ENCODE data around the gene TRIM26. TPM values are rescaled to one million over a fixed set of nuclear protein-coding genes. Genes with fewer than 3 reads are reported as not detected.

The TRIM26 gene
- total and polyA plus RNA-seq, 2 of the 13 experiments (the other 11 are each of a cell fraction or from before 2014, with no cell fraction given), result 27.1 to 38.7 TPM

- DNase-seq (ENCODE audit: low spot score) (peak; percentile 55), ATAC-seq (no peak), FAIRE-seq (no peak)
- POLR2A ChIA-PET, result interaction anchor here (0.8 to 4.7 kb wide), 5 partner anchors 19 to 69 kb away, joined by 3 to 23 read pairs (median 3); partner anchors contain the start of genes PPP1R11 and TRIM15
- peaks cover 82% of the 10 kb centered on the region for H3K4me1 ChIP-seq (ENCODE audit: insufficient read depth, low read length)
- no peaks in the 10 kb centered on the region for H3K79me2 ChIP-seq (ENCODE audit: insufficient read depth, low read length)
- in situ Hi-C loops (cut with HindIII; ENCODE audit: extremely low pct_ligation_motif_present, low pct_unique_long_range_greater_than_20kb) (no loop called here), intact Hi-C loops (cut with micrococcal nuclease; ENCODE audit: unreplicated experiment) (loop anchor here (2.0 kb wide), 1 partner anchor 69 kb away; the partner anchor contains the start of gene PPP1R11)
- CTCF ChIA-PET (ENCODE audit: low intra/inter-chr PET ratio, low total read pairs), result interaction anchor here (1.5 kb wide), 1 partner anchor 32 kb away, joined by 4 read pairs; no protein-coding TSS in a partner anchor
- no TSS peak for BruUV-seq (replicated peaks)
- H2AFZ ChIP-seq (ENCODE audit: low read length), result no peak within 1 kb of the TSS
- H4K20me1 ChIP-seq (ENCODE audit: insufficient read depth, low read length), result no peaks in the 10 kb centered on the region
- peak within 1 kb of the TSS; percentile 72 for H3K27ac ChIP-seq (ENCODE audit: extremely low read length, insufficient read depth, low read length)
- H3K9ac ChIP-seq (ENCODE audit: insufficient read depth, low read depth, low read length), result no peak within 1 kb of the TSS
- no peaks in the 10 kb centered on the region for H3K9me3 ChIP-seq (ENCODE audit: low read length)
- H3K4me3 ChIP-seq (replicated peaks in 1 of 3; ENCODE audit: insufficient read depth in 1 of 3, low read depth in 2 of 3, low read length in 3 of 3), result peak within 1 kb of the TSS in 1 of 3 experiments; percentile 7; a peak in 2 of 6 replicates
- 22% methylated on average over 4 of the region's 4 CpGs for WGBS (ENCODE audit: low lambda C conversion rate)
- H3K27me3 ChIP-seq (ENCODE audit: control insufficient read depth in 1 of 2, insufficient read depth in 2 of 2, low read length in 2 of 2), result no peaks in the 10 kb centered on the region
- peak within 1 kb of the TSS; percentile 38 for H3K4me2 ChIP-seq (ENCODE audit: low read depth, low read length)
- H3K36me3 ChIP-seq (replicated peaks in 1 of 2; ENCODE audit: control insufficient read depth in 1 of 2, insufficient read depth in 2 of 2, low read length in 2 of 2), result no peaks in the 10 kb centered on the region
- TF ChIP-seq ZNF263 (CRISPR knock-in tag; IDR thresholded peaks at IDR 0.05), result no peak
- TF ChIP-seq ZSCAN31 (CRISPR knock-in tag; IDR thresholded peaks at IDR 0.05; ENCODE audit: low read depth), result no peak
- TF ChIP-seq THRA (CRISPR knock-in tag; IDR thresholded peaks at IDR 0.05; ENCODE audit: borderline replicate concordance), result peak; percentile 59; the same call in 1 of the 2 replicates
- TF ChIP-seq EP300 (IDR thresholded peaks at IDR 0.05; ENCODE audit: low read depth in 2 of 2, low read length in 2 of 2), result peak in 1 of 2 experiments; percentile 63; a peak in 1 of 4 replicates
- TF ChIP-seq EP300 (CRISPR knock-in tag; IDR thresholded peaks at IDR 0.05; ENCODE audit: borderline replicate concordance), result peak; percentile 25; the same call in 1 of the 2 replicates
- no peak for TF ChIP-seq FOXM1 (CRISPR knock-in tag; IDR thresholded peaks at IDR 0.05)
- 0 out of 2 replicates have a peak, but pooled peaks have one; percentile 30 for TF ChIP-seq MED1 (CRISPR knock-in tag; IDR thresholded peaks at IDR 0.05)
- 0 out of 2 replicates have a peak, but pooled peaks have one; percentile 21 for TF ChIP-seq UBTF (CRISPR knock-in tag; IDR thresholded peaks at IDR 0.05)
- TF ChIP-seq ZNF563 (CRISPR knock-in tag; IDR thresholded peaks at IDR 0.05), result no peak
- no peak for TF ChIP-seq TCF12 (IDR thresholded peaks at IDR 0.05)
- TF ChIP-seq TCF12 (CRISPR knock-in tag; IDR thresholded peaks at IDR 0.05), result no peak
- no peak for TF ChIP-seq SOX13 (IDR thresholded peaks at IDR 0.05)
- peak in 1 of 2 experiments; percentile 49; a peak in 1 of 4 replicates for TF ChIP-seq SOX13 (CRISPR knock-in tag; conservative IDR thresholded peaks at IDR 0.05 in 1 of 2, IDR thresholded peaks at IDR 0.05 in 1 of 2)
- peak; percentile 86 for TF ChIP-seq RARA (CRISPR knock-in tag; IDR thresholded peaks at IDR 0.05)
- TF ChIP-seq ZNF530 (CRISPR knock-in tag; IDR thresholded peaks at IDR 0.05; ENCODE audit: low read depth), result no peak
- peak; percentile 70 for TF ChIP-seq ZNF281 (CRISPR knock-in tag; IDR thresholded peaks at IDR 0.05; ENCODE audit: borderline replicate concordance)
- no peak for TF ChIP-seq RAD21 (CRISPR knock-in tag; IDR thresholded peaks at IDR 0.05)
- TF ChIP-seq ZNF761 (CRISPR knock-in tag; conservative IDR thresholded peaks at IDR 0.05), result no peak
- TF ChIP-seq GATAD2A (CRISPR knock-in tag; IDR thresholded peaks at IDR 0.05), result peak; percentile 67; the same call in 1 of the 2 replicates
- TF ChIP-seq ZNF768 (CRISPR knock-in tag; IDR thresholded peaks at IDR 0.05), result no peak
Measured at GRCh38 chr6:30135757-30136156, 77.4 kb downstream of the TRIM26 start, which contains the start of gene TRIM40. TRIM40 (plus strand) TSS chr6:30136140; CDS start chr6:30137037, 897 bp downstream.
